Mesenchymal stem cell (in vitro differentiated cells and primary cell): ENCODE results near the gene GPSM1.

ENCODE experiments used
- DNase-seq: peaks from one replicate; pipeline ENCODE4 v3.0.0-alpha.2; 2013
- H2AFZ ChIP-seq: one replicate; pipeline ENCODE4 v1.6.1; 2013; ENCODE audit warnings: low read depth, mild to moderate bottlenecking, control low read depth, inconsistent platforms, low read length, moderate library complexity
- H2AK5ac ChIP-seq: 2 replicates; pipeline ENCODE4 v1.6.1; 2013; ENCODE audit warnings: low read length, moderate library complexity, mild to moderate bottlenecking, inconsistent platforms; ENCODE audit not compliant: severe bottlenecking
- H2BK120ac ChIP-seq: one replicate; pipeline ENCODE4 v1.6.1; 2013; ENCODE audit warnings: low read depth, mild to moderate bottlenecking, inconsistent platforms, low read length, moderate library complexity
- H2BK12ac ChIP-seq, 2 experiments: one replicate each; pipeline ENCODE4 v1.6.1; 2013; ENCODE audit warnings: inconsistent platforms in 2 of 2, low read length in 2 of 2, mild to moderate bottlenecking in 2 of 2, moderate library complexity in 2 of 2, control low read depth in 1 of 2
- H2BK15ac ChIP-seq: one replicate; pipeline ENCODE4 v1.6.1; 2013; ENCODE audit warnings: mild to moderate bottlenecking, low read depth, inconsistent platforms; ENCODE audit not compliant: poor library complexity, severe bottlenecking
- H2BK5ac ChIP-seq: 2 replicates; pipeline ENCODE4 v1.6.1; 2013; ENCODE audit warnings: low read depth, mild to moderate bottlenecking, low read length, control low read depth, inconsistent platforms; ENCODE audit not compliant: poor library complexity, severe bottlenecking
- H3K14ac ChIP-seq, 2 experiments: one replicate each; pipeline ENCODE4 v1.6.1; 2013; ENCODE audit warnings: inconsistent platforms in 2 of 2, low read length in 2 of 2, control low read depth in 1 of 2, mild to moderate bottlenecking in 1 of 2, moderate library complexity in 1 of 2
- H3K18ac ChIP-seq, 2 experiments: one replicate each; pipeline ENCODE4 v1.6.1; 2013; ENCODE audit warnings: inconsistent platforms in 2 of 2, low read length in 2 of 2, control low read depth in 1 of 2, low read depth in 1 of 2, mild to moderate bottlenecking in 1 of 2
- H3K23ac ChIP-seq, 2 experiments: one replicate each; pipeline ENCODE4 v1.6.1; 2013; ENCODE audit warnings: inconsistent platforms in 2 of 2, low read length in 2 of 2, mild to moderate bottlenecking in 2 of 2, moderate library complexity in 2 of 2, control low read depth in 1 of 2
- H3K27ac ChIP-seq: 2 replicates; pipeline ENCODE4 v1.5.1; 2013; ENCODE audit warnings: mild to moderate bottlenecking, moderate library complexity, low read length, control low read depth, inconsistent platforms; ENCODE audit not compliant: poor library complexity, severe bottlenecking
- H3K27me3 ChIP-seq, 2 experiments: 2 replicates each; pipeline versions ENCODE4 v1.6.1 to v1.7.0; 2013; ENCODE audit warnings: low read length in 2 of 2, mild to moderate bottlenecking in 2 of 2, moderate library complexity in 2 of 2, control low read depth in 1 of 2, inconsistent platforms in 1 of 2; ENCODE audit not compliant: control insufficient read depth in 1 of 2, insufficient read depth in 1 of 2
- H3K36me3 ChIP-seq, 2 experiments: 2 replicates each; pipeline versions ENCODE4 v1.6.1 to v1.7.0; 2013; ENCODE audit warnings: low read length in 2 of 2, control low read depth in 1 of 2, inconsistent platforms in 1 of 2, low read depth in 1 of 2, mild to moderate bottlenecking in 1 of 2; ENCODE audit not compliant: insufficient read depth in 2 of 2, control insufficient read depth in 1 of 2
- H3K4ac ChIP-seq, 2 experiments: one replicate each; pipeline ENCODE4 v1.6.1; 2013; ENCODE audit warnings: inconsistent platforms in 2 of 2, low read length in 2 of 2, mild to moderate bottlenecking in 2 of 2, moderate library complexity in 2 of 2, control low read depth in 1 of 2, low read depth in 1 of 2
- H3K4me1 ChIP-seq: 2 replicates; pipeline ENCODE4 v1.6.1; 2013; ENCODE audit warnings: low read depth, low read length, control low read depth; ENCODE audit not compliant: control insufficient read depth, insufficient read depth
- H3K4me2 ChIP-seq: 2 replicates; pipeline ENCODE4 v1.6.1; 2013; ENCODE audit warnings: low read length, mild to moderate bottlenecking, inconsistent platforms; ENCODE audit not compliant: poor library complexity, severe bottlenecking
- H3K4me3 ChIP-seq, 2 experiments: 2 replicates each; pipeline versions ENCODE4 v1.5.1 to v1.7.0; 2013; ENCODE audit warnings: low read length in 2 of 2, mild to moderate bottlenecking in 2 of 2, control low read depth in 1 of 2, low read depth in 1 of 2; ENCODE audit not compliant: insufficient read depth in 1 of 2
- H3K79me1 ChIP-seq: replicated peaks from 2 replicates; pipeline ENCODE4 v1.6.1; 2013; ENCODE audit warnings: mild to moderate bottlenecking, control low read depth, low read length, inconsistent platforms; ENCODE audit not compliant: poor library complexity, severe bottlenecking
- H3K9ac ChIP-seq: 2 replicates; pipeline ENCODE4 v1.7.0; 2013; ENCODE audit warnings: mild to moderate bottlenecking, low read length, moderate library complexity
- H3K9me3 ChIP-seq: 2 replicates; pipeline ENCODE4 v1.7.0; 2013; ENCODE audit warnings: mild to moderate bottlenecking, low read length; ENCODE audit not compliant: control insufficient read depth
- H4K8ac ChIP-seq: one replicate; pipeline ENCODE4 v1.6.1; 2013; ENCODE audit warnings: inconsistent platforms, mild to moderate bottlenecking, low read length, moderate library complexity
- H4K91ac ChIP-seq: one replicate; pipeline ENCODE4 v1.6.1; 2013; ENCODE audit warnings: mild to moderate bottlenecking, low read length, inconsistent platforms
- WGBS: methylation state at CpG from one replicate; pipeline ENCODE4 v1.1.7; 2013; ENCODE audit warnings: mixed read lengths; 5-methylcytosine and 5-hydroxymethylcytosine counted together

Gene GPSM1

GRCh38 chr9:136344544-136345280 is 17.4 kb downstream of the GPSM1 start:
- Histone ChIP-seq H3K4me3 (peak overlapping the region in 1 of 2 experiments; percentile 66), H3K36me3 (peaks cover 27 to 70% of the 10 kb centered on the region in 2 experiments), H3K9ac (peak overlapping the region; percentile 74), H3K4ac (no peak overlapping the region), H3K4me1 (peaks cover 52% of the 10 kb centered on the region), H3K14ac (no peak overlapping the region), H2BK5ac (no peak overlapping the region), H3K18ac (no peak overlapping the region), H3K23ac (no peak overlapping the region), H3K27ac (no peak overlapping the region), H4K91ac (no peak overlapping the region), H3K27me3 (no peaks in the 10 kb centered on the region), H3K79me1 (peaks cover 8% of the 10 kb centered on the region), H2BK15ac (no peak overlapping the region), H3K9me3 (no peaks in the 10 kb centered on the region), H2BK12ac (no peak overlapping the region), H3K4me2 (no peak overlapping the region), H2AFZ (no peak overlapping the region), H2AK5ac (no peak overlapping the region), H2BK120ac (no peak overlapping the region), H4K8ac (no peak overlapping the region)
- WGBS, result 92% methylated on average over 21 of the region's 21 CpGs
- DNase-seq, result no peak

GRCh38 chr9:136345281-136346156 is 18.2 kb downstream of the GPSM1 start:
- Histone ChIP-seq H3K4ac (peak overlapping the region; percentile 24 to 32), H2BK5ac (no peak overlapping the region), H3K4me1 (peaks cover 53% of the 10 kb centered on the region), H3K9me3 (no peaks in the 10 kb centered on the region), H2AFZ (no peak overlapping the region), H3K9ac (peak overlapping the region; percentile 74), H4K91ac (no peak overlapping the region), H2AK5ac (no peak overlapping the region), H4K8ac (peak overlapping the region; percentile 63), H3K18ac (peak overlapping the region in 1 of 2 experiments; percentile 25), H3K14ac (peak overlapping the region in 1 of 2 experiments; percentile 31), H2BK12ac (no peak overlapping the region), H3K23ac (peak overlapping the region in 1 of 2 experiments; percentile 23), H3K79me1 (peaks cover 4% of the 10 kb centered on the region), H3K27ac (no peak overlapping the region), H2BK120ac (no peak overlapping the region), H3K36me3 (peaks cover 19 to 70% of the 10 kb centered on the region in 2 experiments), H3K4me2 (no peak overlapping the region), H3K27me3 (no peaks in the 10 kb centered on the region), H2BK15ac (peak overlapping the region; percentile 7), H3K4me3 (peak overlapping the region in 1 of 2 experiments; percentile 66)
- peak; percentile 69 for DNase-seq
- WGBS, result 68% methylated on average over 43 of the region's 43 CpGs

- H4K91ac ChIP-seq, result peak overlapping the region; percentile 1
Observed at GRCh38 chr9:136346157-136346481, 18.8 kb downstream of the GPSM1 start.

GRCh38 chr9:136346927-136347465 is 19.7 kb downstream of the GPSM1 start:
- no peaks in the 10 kb centered on the region for H3K27me3 ChIP-seq
- peaks cover 48% of the 10 kb centered on the region for H3K4me1 ChIP-seq
- H2BK12ac ChIP-seq, result no peak overlapping the region
- no peak overlapping the region for H3K18ac ChIP-seq
- WGBS, result 96% methylated on average over 20 of the region's 20 CpGs
- no peak overlapping the region for H2BK120ac ChIP-seq
- peak overlapping the region; percentile 74 for H3K9ac ChIP-seq
- no peak overlapping the region for H2AK5ac ChIP-seq
- H3K23ac ChIP-seq, result no peak overlapping the region
- H2BK15ac ChIP-seq, result no peak overlapping the region
- no peak overlapping the region for H2AFZ ChIP-seq
- H4K91ac ChIP-seq, result peak overlapping the region; percentile 36
- no peak for DNase-seq
- no peak overlapping the region for H3K4me2 ChIP-seq
- H3K36me3 ChIP-seq, result peaks cover 7 to 62% of the 10 kb centered on the region in 2 experiments
- H3K4me3 ChIP-seq, result no peak overlapping the region
- no peak overlapping the region for H2BK5ac ChIP-seq
- no peaks in the 10 kb centered on the region for H3K79me1 ChIP-seq
- H3K27ac ChIP-seq, result no peak overlapping the region
- peak overlapping the region; percentile 15 for H4K8ac ChIP-seq
- no peaks in the 10 kb centered on the region for H3K9me3 ChIP-seq
- H3K14ac ChIP-seq, result no peak overlapping the region
- no peak overlapping the region for H3K4ac ChIP-seq

More at GRCh38 chr9:136346157-136346481, 18.8 kb downstream of the GPSM1 start:
- Histone ChIP-seq H3K18ac (no peak overlapping the region), H3K23ac (no peak overlapping the region), H3K4ac (no peak overlapping the region), H3K4me2 (no peak overlapping the region), H2AK5ac (no peak overlapping the region), H2BK12ac (no peak overlapping the region), H3K14ac (peak overlapping the region in 1 of 2 experiments; percentile 1), H3K9ac (peak overlapping the region; percentile 74), H4K8ac (no peak overlapping the region), H3K9me3 (no peaks in the 10 kb centered on the region), H3K36me3 (peaks cover 14 to 67% of the 10 kb centered on the region in 2 experiments), H2BK5ac (no peak overlapping the region), H3K27ac (no peak overlapping the region), H3K27me3 (no peaks in the 10 kb centered on the region), H2BK120ac (no peak overlapping the region), H3K79me1 (no peaks in the 10 kb centered on the region), H2BK15ac (no peak overlapping the region), H2AFZ (no peak overlapping the region), H3K4me3 (peak overlapping the region in 1 of 2 experiments; percentile 66), H3K4me1 (peaks cover 54% of the 10 kb centered on the region)
- DNase-seq, result no peak
- 76% methylated on average over 10 of the region's 10 CpGs for WGBS
